ES-I3 (cell line): Measurements from ENCODE around the gene IL5.
"Not testable (repeated sequence)": the region's sequence is repeated elsewhere in the genome, so short reads cannot be mapped to it uniquely, and the experiment has no call there.

ENCODE experiments used
- H3K36me3 ChIP-seq: 2 replicates; pipeline ENCODE4 v1.6.1; 2013; ENCODE audit warnings: mild to moderate bottlenecking, low read length, control low read depth, moderate library complexity; ENCODE audit not compliant: insufficient read depth
- H3K4me1 ChIP-seq: 2 replicates; pipeline ENCODE4 v1.6.1; 2013; ENCODE audit warnings: mild to moderate bottlenecking, control low read depth, low read length; ENCODE audit not compliant: insufficient read depth
- H3K9ac ChIP-seq: 2 replicates; pipeline ENCODE4 v1.6.1; 2013; ENCODE audit warnings: low read depth, mild to moderate bottlenecking, low read length, moderate library complexity
- H3K9me3 ChIP-seq: 2 replicates; pipeline ENCODE4 v1.6.1; 2013; ENCODE audit warnings: mild to moderate bottlenecking, low read length, moderate library complexity; ENCODE audit not compliant: control insufficient read depth, insufficient read depth

IL5 gene

GRCh38 chr5:132524877-132525276 is 18.4 kb downstream of the IL5 start:
- not testable (repeated sequence) for H3K4me1 ChIP-seq, H3K9me3 ChIP-seq, H3K9ac ChIP-seq, H3K36me3 ChIP-seq

- H3K36me3 ChIP-seq, H3K9me3 ChIP-seq, H3K9ac ChIP-seq, H3K4me1 ChIP-seq: not testable (repeated sequence)
These were observed 21.3 kb downstream of the IL5 start for GRCh38 chr5:132522067-132522466.

GRCh38 chr5:132513618-132514336 is 29.5 kb downstream of the IL5 start:
- not testable (repeated sequence) for H3K36me3 ChIP-seq, H3K9ac ChIP-seq, H3K4me1 ChIP-seq, H3K9me3 ChIP-seq

- H3K9ac ChIP-seq, result no peak overlapping the region
- H3K9me3 ChIP-seq, result peaks cover 3% of the 10 kb centered on the region
- H3K36me3 ChIP-seq, result no peaks in the 10 kb centered on the region
- no peaks in the 10 kb centered on the region for H3K4me1 ChIP-seq
These were observed 33.2 kb downstream of the IL5 start for GRCh38 chr5:132510076-132510475.

GRCh38 chr5:132506094-132506692 is 37.1 kb downstream of the IL5 start:
- Histone ChIP-seq H3K4me1 (no peaks in the 10 kb centered on the region), H3K9ac (no peak overlapping the region), H3K36me3 (no peaks in the 10 kb centered on the region), H3K9me3 (peaks cover 3% of the 10 kb centered on the region)

- Histone ChIP-seq H3K9ac (no peak overlapping the region), H3K4me1 (no peaks in the 10 kb centered on the region), H3K36me3 (no peaks in the 10 kb centered on the region), H3K9me3 (peaks cover 3% of the 10 kb centered on the region)
These were observed 37.7 kb downstream of the IL5 start for GRCh38 chr5:132505641-132506040.

- Histone ChIP-seq H3K36me3 (no peaks in the 10 kb centered on the region), H3K9ac (no peak overlapping the region), H3K4me1 (no peaks in the 10 kb centered on the region), H3K9me3 (no peaks in the 10 kb centered on the region; the same call in 1 of the 2 replicates)
These were observed 38.6 kb downstream of the IL5 start for GRCh38 chr5:132504746-132505145.

GRCh38 chr5:132503244-132503643 is 40.1 kb downstream of the IL5 start:
- H3K4me1 ChIP-seq, result no peaks in the 10 kb centered on the region

GRCh38 chr5:132501961-132502931 is 41.1 kb downstream of the IL5 start:
- Histone ChIP-seq H3K36me3 (no peaks in the 10 kb centered on the region), H3K9ac (no peak overlapping the region), H3K9me3 (no peaks in the 10 kb centered on the region), H3K4me1 (no peaks in the 10 kb centered on the region; the same call in 1 of the 2 replicates)

More at GRCh38 chr5:132503244-132503643, 40.1 kb downstream of the IL5 start:
- Histone ChIP-seq H3K9ac (no peak overlapping the region), H3K36me3 (no peaks in the 10 kb centered on the region), H3K9me3 (no peaks in the 10 kb centered on the region)

GRCh38 chr5:132501629-132501956 is 41.7 kb downstream of the IL5 start:
- H3K36me3 ChIP-seq, result no peaks in the 10 kb centered on the region
- H3K9ac ChIP-seq, result no peak overlapping the region
- no peaks in the 10 kb centered on the region; the same call in 1 of the 2 replicates for H3K4me1 ChIP-seq
- H3K9me3 ChIP-seq, result no peaks in the 10 kb centered on the region

- no peak overlapping the region for H3K9ac ChIP-seq
- no peaks in the 10 kb centered on the region for H3K36me3 ChIP-seq
- H3K9me3 ChIP-seq, result no peaks in the 10 kb centered on the region
- no peaks in the 10 kb centered on the region; the same call in 1 of the 2 replicates for H3K4me1 ChIP-seq
These were observed 42.2 kb downstream of the IL5 start for GRCh38 chr5:132500931-132501628.

- H3K9ac ChIP-seq, result no peak overlapping the region
- H3K4me1 ChIP-seq, result peaks cover under 1% of the 10 kb centered on the region; the same call in 1 of the 2 replicates
- H3K36me3 ChIP-seq, result no peaks in the 10 kb centered on the region
- no peaks in the 10 kb centered on the region for H3K9me3 ChIP-seq
These were observed 42.9 kb downstream of the IL5 start for GRCh38 chr5:132500244-132500930.

GRCh38 chr5:132499440-132500243 is 43.7 kb downstream of the IL5 start:
- peaks cover 5% of the 10 kb centered on the region; the same call in 1 of the 2 replicates for H3K4me1 ChIP-seq
- no peaks in the 10 kb centered on the region for H3K9me3 ChIP-seq
- no peaks in the 10 kb centered on the region for H3K36me3 ChIP-seq
- no peak overlapping the region for H3K9ac ChIP-seq
